Activated effector memory CD4-positive, alpha-beta T cell treated with Interleukin-2 at 50 U/mL for 16 hours (primary cell): ENCODE measurements around the gene AKT3.

Experiments used
- DNase-seq: peaks from one replicate; pipeline ENCODE4 v3.0.0-alpha.2; 2020

The AKT3 gene

DNA sequence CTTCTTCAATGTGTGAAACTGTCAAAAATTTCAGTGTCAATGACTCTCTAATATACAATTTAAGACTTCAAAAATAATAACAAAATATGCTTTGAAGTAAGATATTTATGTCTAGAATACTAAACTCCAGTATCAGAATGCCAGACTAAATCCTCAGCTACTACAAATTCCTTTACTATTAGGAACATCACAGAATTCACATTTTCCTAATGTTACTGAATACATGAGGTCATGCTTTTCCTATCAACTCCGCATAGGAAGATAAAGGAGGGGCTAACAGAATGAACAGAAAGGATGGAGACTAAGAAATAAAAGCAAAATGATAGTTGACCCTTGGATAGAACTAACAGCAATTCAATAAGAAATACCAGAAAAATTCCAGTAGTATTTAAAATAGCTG, 301.5 kb downstream of the AKT3 start:
- DNase-seq: no peak

GRCh38 chr1:243547891-243548290, 302.2 kb downstream of the AKT3 start:
- DNase-seq: no peak

- DNase-seq: no peak
These were observed 303.6 kb downstream of the AKT3 start for GRCh38 chr1:243546457-243546856.

DNA sequence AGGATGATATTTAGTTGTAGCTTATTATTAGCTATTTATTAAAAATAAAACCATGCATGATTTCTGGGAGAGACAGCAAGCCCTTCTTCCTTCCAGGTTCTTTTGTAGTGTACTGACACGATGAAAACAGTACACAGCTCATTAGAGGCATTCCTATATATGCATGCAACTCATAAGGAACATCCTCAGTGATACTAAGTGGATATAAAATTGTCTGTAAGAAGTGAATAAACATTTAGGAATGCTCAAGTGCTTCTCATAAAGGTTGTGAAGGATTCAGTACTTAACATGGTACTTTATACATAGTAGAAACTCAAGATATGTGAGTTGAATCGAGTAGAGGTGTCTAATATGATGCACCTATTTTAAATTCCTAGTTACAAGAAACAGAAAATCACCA, 306.5 kb downstream of the AKT3 start:
- DNase-seq: no peak

DNA sequence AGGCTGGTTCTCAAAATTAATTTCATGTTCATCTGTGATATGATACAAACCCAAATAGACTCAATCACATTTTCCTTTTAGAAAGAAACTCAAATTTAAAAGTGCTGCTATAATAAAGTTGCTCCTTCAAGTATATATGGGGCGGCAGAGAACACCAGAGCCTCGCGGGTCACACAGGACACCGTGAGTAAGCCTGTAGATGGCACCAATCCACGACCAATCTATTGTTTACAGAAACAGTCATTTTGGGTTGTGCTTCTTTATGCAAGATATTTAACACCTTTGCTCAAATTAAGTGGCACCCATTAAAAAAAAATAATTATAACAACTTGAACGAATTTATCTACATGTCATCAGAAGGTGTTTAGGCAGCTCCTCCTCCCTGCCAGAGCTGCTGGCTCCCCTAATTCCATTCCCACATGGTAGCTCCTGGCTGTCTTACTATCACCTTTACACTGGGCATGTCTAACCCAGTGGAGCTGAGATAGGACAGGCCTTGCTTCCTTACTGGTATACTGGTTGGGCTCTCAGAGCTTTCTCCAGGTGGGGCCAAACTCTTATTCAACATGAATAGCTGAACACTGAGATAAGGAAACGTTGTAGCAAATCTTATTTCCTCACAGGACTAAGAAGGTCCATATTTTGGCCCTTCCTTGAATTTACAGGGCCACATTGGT, 307.2 kb downstream of the AKT3 start:
- DNase-seq: no peak

- no peak for DNase-seq
These were observed 310.4 kb downstream of the AKT3 start for GRCh38 chr1:243539636-243540035.

DNA sequence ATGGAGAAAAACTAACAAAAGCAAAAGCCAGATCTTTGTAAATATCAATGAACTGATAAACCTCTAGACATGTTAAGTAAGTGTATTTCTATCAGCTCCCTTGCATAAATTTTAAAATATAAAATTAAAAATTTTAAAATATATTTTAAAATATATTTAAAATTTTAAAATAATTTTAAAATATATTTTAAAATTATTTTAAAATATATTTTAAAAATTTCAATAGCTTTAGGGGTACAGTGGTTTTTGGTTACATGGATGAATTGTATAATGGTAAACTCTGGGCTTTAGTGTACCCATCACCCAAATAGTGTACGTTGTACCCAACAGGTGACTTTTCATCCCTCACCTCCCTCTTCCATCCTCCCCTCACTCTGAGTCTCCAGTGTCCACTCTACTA, 315.0 kb downstream of the AKT3 start:
- no peak for DNase-seq

GRCh38 chr1:243529512-243529911, 320.5 kb downstream of the AKT3 start:
- DNase-seq: no peak

DNA sequence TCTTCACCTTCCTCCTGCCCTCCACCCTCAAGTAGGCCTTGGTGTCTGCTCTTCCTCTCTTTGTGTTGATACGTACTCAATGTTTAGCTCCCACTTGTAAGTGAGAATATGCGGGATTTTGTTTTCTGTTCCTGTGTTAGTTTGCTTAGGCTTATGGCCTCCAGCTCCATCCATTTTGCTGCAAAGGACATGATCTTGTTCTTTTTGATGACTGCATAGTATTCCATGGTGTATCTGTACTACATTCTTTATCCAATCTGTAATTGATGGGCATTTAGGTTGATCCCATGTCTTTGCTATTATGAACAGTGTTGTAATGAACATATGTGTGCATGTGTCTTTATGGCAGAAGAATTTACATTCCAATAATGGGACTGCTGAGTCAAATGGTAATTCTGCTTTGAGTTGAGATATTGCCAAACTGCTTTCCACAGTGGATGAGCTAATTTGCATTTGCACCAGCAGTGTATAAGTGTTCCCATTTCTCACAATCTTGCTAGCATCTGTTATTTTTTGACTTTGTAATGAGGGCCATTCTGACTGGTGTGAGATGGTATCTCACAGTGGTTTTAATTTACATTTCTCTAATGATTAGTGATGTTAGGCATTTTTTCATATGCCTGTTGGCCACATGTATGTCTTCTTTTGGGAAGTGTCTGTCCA, 321.5 kb downstream of the AKT3 start:
- no peak for DNase-seq

DNA sequence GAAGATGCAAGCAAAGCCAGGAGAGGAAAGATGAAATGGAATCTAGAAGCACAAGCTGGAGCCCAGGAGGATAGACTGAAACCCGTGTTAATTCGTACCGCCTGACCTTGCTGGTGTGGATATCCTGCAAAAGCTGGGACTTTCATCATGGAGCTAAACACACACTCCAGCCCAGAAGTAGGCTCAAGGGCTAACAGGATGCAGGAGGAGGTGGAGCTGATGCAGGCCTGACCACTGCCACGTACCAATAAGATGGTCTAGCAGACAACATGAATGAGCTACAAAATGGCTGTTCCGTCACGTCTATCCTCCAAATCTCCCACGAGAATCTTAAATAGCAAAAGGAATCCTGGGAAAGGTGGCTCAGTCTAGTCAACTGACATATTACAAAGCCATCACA, 323.9 kb downstream of the AKT3 start:
- no peak for DNase-seq

DNA sequence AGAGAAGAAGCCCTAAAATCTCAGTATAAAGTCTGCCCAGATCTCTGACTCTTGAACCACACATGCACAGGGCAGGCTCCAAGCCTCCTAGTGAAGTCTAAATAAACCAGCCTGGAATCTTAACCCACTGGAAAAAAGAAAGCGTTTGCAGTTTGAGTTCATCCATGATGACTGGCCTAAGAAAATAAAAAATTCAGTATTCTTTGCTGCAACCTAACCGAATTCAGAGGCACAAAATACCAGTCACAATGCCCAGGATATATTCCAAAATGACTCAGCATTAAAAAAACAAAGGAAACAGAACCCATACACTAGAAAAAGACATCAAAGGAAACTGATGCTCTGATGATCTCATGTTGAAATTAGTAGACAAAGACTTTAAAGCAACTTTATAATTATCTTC, 325.0 kb downstream of the AKT3 start:
- DNase-seq: no peak

DNA sequence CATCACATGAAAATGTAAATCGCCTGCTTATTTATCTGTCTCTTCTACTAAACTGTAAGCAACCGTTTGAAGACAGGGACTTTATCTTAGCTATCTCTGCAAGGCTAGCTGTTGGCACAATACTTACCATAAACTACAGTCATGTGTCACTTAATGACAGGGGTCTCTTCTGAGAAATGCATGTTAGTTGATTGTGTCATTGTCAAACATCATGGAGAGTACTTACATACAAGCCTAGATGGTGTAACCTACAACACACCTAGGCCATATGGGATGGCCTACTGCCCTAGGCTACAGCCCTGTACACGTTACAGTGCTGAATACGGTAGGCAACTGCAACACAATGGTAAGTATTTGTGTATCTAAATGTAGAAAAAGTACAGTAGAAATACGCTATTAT, 326.3 kb downstream of the AKT3 start:
- DNase-seq: no peak

DNA sequence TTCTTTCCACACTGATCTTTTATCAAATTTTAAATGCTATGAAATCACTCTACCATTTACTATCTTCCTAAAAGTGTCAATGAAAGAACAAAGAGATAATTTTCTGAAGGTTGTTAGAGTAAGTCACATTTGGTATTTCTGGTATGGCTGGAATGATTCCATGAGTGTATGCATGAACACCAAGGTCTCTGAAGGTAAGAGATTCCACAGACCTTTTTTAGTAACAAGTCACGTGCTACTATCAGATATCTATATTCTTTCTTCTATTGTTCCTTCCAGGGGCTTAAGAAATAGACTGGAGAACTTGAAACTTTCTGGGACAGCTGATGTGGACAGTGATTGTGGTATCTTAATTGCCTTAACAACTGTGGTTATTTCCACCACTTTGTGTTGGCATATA, 329.2 kb downstream of the AKT3 start:
- no peak for DNase-seq

DNA sequence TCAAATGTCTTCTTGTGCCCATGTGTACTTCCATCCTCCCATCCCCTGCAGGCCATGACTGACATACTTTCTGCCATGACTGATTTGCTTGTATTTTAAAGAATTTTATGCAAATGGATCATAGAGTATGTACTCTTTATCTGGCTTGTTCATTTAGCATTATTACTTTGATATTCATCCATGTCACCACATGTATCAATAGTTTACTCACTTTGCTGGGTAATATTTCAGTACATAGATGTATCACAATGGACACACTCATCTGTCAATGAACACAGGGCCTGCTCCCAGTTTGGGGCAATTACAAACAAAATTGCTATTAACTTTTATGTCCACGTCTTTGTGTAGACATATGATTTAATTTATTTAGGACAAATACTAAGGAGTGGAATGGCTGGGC, 335.1 kb downstream of the AKT3 start:
- no peak for DNase-seq

DNA sequence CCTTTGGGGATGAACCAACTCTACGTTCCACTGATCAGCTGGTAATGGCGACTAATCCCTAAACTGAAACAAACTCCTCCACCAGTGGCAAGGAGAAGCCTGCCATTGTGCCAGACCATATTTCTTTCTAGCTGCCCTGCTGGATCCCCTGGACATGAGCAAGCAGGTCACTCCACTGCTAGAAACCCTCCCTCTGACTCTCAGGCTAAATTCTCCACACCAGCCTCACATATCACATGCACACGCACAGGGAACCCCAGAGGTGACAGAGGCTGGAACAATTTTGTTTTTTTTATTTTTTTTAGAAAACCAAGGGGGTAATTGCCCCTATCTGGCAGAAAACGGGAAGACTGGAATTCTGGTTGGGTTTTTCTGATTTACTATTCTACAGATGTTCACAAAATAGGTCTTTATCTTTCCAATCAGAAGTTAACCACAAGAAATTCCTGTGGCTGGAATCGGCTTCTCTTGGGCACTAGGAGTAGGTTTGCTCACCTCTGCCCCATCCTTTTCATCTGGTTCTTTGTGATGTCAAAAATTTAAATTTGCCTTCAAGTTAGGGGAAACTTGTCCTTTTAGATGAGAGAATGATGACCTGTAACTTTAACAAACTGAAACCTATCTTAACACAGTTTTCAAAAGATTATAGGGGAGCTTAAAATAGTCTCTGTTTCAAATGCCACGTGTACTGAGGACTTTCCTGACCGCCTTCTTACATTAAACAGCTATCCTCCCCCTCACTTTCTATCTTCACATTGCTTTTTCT, 336.1 kb downstream of the AKT3 start:
- no peak for DNase-seq

DNA sequence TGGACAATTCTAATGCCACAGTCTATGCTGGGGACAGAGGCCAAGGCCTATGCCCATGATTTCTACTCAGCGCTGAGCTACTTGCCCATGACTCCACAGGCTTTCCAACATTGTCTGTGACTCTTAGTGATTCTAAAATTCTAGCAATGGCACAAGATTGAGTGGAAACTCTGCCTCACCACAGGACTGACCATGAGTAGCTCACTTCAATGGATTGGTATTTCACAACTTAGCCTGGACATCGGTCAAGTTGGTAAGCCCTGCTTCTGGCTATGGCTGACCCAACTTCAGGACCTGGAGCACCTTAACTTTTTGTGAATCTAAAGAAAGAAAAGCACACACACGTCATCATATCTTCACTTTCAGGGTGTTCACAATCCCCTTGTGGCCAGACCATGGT, 339.1 kb downstream of the AKT3 start:
- no peak for DNase-seq

DNA sequence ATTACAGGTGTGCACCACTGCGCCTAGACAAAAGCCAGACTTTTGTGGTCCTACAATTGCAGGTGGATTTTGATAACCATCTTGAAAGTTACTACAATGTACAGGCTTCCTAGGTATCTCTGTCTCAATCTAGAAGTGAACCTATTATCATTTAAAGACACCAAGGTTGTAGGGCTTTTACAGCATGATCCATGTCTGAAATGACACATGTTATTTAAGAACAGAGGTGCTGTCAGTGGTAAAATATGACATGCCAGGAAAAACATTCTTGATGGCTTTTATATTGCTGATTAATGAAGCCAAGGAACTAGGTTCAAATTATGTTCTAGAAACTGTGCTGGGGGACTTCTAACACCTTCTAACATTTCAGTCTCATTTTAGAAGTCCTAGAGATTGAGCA, 341.1 kb downstream of the AKT3 start:
- DNase-seq: no peak

- DNase-seq: no peak
These were observed 341.7 kb downstream of the AKT3 start for GRCh38 chr1:243508303-243508713.

- no peak for DNase-seq
These were observed 342.3 kb downstream of the AKT3 start for GRCh38 chr1:243507672-243508302.

GRCh38 chr1:243507001-243507671, 342.9 kb downstream of the AKT3 start:
- DNase-seq: no peak

- no peak for DNase-seq
These were observed 343.9 kb downstream of the AKT3 start for GRCh38 chr1:243505986-243506689.

- DNase-seq: no peak
These were observed 346.9 kb downstream of the AKT3 start for GRCh38 chr1:243503155-243503554.

- DNase-seq: no peak
These were observed 349.0 kb downstream of the AKT3 start for GRCh38 chr1:243501002-243501401.
